ENCODE data around the gene RABL6.
"Not testable (repeated sequence)": the region's sequence is repeated elsewhere in the genome, so short reads cannot be mapped to it uniquely, and the experiment has no call there.

RABL6 gene

DNA sequence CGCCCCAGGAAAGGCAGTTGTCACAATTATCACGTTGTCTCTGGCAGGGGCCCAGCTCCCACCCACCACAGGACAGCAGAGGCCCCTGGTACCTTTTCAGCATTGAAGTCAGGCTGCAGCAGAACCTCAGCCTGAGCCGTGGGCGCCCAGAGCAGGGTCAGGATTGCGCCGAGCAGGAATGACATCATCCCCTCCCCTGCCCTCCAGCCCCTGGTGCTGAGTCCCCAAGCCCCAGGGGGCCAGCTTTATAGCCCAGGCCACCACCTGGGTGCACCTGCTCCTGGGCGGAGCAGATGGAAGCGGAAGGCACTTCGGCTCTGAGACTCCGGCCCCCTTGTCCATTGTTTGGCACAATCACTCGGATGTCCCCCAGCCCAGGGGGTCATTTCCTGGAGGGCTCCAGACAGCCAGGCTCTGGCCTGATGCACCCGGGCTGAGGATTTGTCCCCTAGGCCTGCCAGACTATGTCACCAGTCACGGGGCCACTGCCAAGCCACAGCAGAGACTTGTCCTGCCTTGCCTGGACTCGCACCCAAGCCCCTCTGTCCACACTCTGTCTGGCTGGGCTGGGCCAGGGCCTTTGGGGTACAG is 43.4 kb upstream of the RABL6 start, which contains the start of gene LCN15:
Gene LCN15 (minus strand): TSS at position 218 of the 591 bp plus-strand sequence. CDS start 30 bp downstream, at position 188.
- no peak within 1 kb of the TSS for H3K4me3 ChIP-seq (ENCODE audit: low read depth in 1 of 5, low read length in 5 of 5)
- no peaks in the 10 kb centered on the region for H3K36me3 ChIP-seq (ENCODE audit: control insufficient read depth in 5 of 5, insufficient read depth in 5 of 5, low read length in 5 of 5)
- peaks cover 0 to 6% (median 4%) of the 10 kb centered on the region in 5 donors for H3K4me1 ChIP-seq (ENCODE audit: control insufficient read depth in 5 of 5, insufficient read depth in 5 of 5, low read length in 5 of 5)
- peaks cover 3 to 19% (median 4%) of the 10 kb centered on the region in 5 donors for H3K27me3 ChIP-seq (ENCODE audit: control insufficient read depth in 5 of 5, insufficient read depth in 4 of 5, low read length in 5 of 5)
- H3K9ac ChIP-seq (ENCODE audit: low read length in 5 of 5) = no peak within 1 kb of the TSS
- no peak within 1 kb of the TSS for H3K27ac ChIP-seq (ENCODE audit: low read depth, low read length)
- no peaks in the 10 kb centered on the region for H3K9me3 ChIP-seq (ENCODE audit: control insufficient read depth in 5 of 5, low read length in 5 of 5)

DNA sequence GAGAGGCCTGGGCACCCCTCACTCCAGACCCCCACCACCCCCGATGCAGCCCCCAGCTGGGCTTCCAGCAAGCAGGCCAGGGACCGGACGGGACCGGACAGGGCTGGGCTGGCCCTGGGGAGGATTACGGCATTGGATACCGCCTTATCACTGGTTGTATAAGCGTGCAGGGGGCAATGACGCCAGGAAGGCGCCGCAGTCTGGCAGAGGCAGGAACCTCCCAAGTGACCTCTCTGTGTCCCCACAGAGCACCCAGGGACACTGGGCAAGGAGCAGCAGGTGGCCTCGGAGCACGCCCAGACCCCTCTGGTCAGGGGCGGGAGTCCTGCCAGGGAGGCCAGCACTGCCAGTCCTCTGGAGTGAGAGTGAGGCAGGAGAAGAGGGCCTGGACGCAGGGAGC is 42.7 kb upstream of the RABL6 start:
- no peak overlapping the region for H3K9ac ChIP-seq (ENCODE audit: low read length in 5 of 5)
- H3K27ac ChIP-seq (ENCODE audit: low read depth, low read length) = no peak overlapping the region
- no peaks in the 10 kb centered on the region for H3K9me3 ChIP-seq (ENCODE audit: control insufficient read depth in 5 of 5, low read length in 5 of 5)
- peaks cover 3 to 19% (median 4%) of the 10 kb centered on the region in 5 donors for H3K27me3 ChIP-seq (ENCODE audit: control insufficient read depth in 5 of 5, insufficient read depth in 4 of 5, low read length in 5 of 5)
- no peaks in the 10 kb centered on the region for H3K36me3 ChIP-seq (ENCODE audit: control insufficient read depth in 5 of 5, insufficient read depth in 5 of 5, low read length in 5 of 5)
- H3K4me1 ChIP-seq (ENCODE audit: control insufficient read depth in 5 of 5, insufficient read depth in 5 of 5, low read length in 5 of 5) = peaks cover 0 to 6% (median 4%) of the 10 kb centered on the region in 5 donors
- no peak overlapping the region for H3K4me3 ChIP-seq (ENCODE audit: low read depth in 1 of 5, low read length in 5 of 5)

DNA sequence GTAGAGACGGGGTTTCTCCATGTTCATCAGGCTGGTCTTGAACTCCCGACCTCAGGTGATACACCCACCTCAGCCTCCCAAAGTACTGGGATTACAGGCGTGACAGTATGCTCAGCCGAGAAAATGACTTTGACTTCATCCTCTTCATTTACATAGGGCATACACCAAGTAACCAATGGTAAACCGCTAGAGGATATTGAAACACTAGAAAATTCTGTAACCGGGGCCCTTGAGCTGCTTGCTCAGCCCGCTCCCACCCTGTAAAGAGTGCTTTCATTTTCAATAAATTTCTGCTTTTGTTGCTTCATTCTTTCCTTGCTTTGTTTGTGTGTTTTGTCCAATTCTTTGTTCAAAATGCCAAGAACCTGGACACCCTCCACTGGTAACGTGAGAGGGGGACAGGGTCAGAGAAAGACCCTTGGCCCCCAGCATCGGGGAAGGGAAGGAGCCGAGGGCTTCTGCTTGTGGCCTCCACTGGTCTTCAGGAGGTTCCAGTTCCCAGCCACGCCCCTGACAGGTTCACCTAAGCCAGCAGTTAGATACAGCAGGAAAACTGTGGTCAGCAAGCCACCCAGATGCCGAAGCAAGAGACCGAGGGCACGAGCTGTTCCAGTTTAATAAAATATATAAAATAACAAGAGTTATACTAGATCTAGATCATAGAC is 41.9 kb upstream of the RABL6 start:
- H3K9ac ChIP-seq (ENCODE audit: low read length in 5 of 5); H3K4me1 ChIP-seq (ENCODE audit: control insufficient read depth in 5 of 5, insufficient read depth in 5 of 5, low read length in 5 of 5); H3K27ac ChIP-seq (ENCODE audit: low read depth, low read length); H3K9me3 ChIP-seq (ENCODE audit: control insufficient read depth in 5 of 5, low read length in 5 of 5); H3K36me3 ChIP-seq (ENCODE audit: control insufficient read depth in 5 of 5, insufficient read depth in 5 of 5, low read length in 5 of 5); H3K4me3 ChIP-seq (ENCODE audit: low read depth in 1 of 5, low read length in 5 of 5): not testable (repeated sequence)
- H3K27me3 ChIP-seq (ENCODE audit: control insufficient read depth in 5 of 5, insufficient read depth in 4 of 5, low read length in 5 of 5) = peaks cover 0 to 19% (median 4%) of the 10 kb centered on the region in 5 donors

DNA sequence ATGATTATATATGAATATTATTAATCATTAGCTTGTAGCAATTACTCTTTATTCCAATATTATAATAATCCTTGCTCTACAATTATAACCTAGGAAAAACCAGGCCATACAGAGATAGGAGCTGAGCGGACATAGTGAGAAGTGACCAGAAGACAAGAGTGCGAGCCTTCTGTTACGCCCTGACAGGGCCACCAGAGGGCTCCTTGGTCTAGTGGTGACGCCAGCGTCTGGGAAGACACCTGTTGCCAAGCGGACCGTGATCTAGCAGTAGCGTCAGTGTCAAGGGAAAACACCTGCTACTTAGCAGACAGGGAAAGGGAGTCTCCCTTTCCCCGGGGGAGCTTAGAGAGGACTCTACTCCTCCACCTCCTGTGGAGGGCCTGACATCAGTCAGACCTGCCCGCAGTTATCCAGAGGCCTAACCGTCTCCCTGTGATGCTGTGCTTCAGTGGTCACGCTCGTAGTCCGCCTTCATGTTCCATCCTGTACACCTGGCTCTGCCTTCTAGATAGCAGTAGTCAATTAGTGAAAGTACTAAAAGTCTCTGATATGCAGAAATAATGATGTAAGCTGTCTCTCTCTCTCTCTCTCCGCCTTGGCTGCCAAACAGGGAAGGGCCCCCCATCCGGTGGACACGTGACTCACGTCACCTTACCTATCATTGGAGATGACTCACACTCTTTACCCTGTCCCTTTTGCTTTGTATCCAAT is 41.2 kb upstream of the RABL6 start:
- not testable (repeated sequence) for H3K9ac ChIP-seq (ENCODE audit: low read length in 5 of 5); H3K4me1 ChIP-seq (ENCODE audit: control insufficient read depth in 5 of 5, insufficient read depth in 5 of 5, low read length in 5 of 5); H3K36me3 ChIP-seq (ENCODE audit: control insufficient read depth in 5 of 5, insufficient read depth in 5 of 5, low read length in 5 of 5); H3K27ac ChIP-seq (ENCODE audit: low read depth, low read length); H3K9me3 ChIP-seq (ENCODE audit: control insufficient read depth in 5 of 5, low read length in 5 of 5); H3K4me3 ChIP-seq (ENCODE audit: low read depth in 1 of 5, low read length in 5 of 5)
- peaks cover 0 to 19% (median 4%) of the 10 kb centered on the region in 5 donors for H3K27me3 ChIP-seq (ENCODE audit: control insufficient read depth in 5 of 5, insufficient read depth in 4 of 5, low read length in 5 of 5)

DNA sequence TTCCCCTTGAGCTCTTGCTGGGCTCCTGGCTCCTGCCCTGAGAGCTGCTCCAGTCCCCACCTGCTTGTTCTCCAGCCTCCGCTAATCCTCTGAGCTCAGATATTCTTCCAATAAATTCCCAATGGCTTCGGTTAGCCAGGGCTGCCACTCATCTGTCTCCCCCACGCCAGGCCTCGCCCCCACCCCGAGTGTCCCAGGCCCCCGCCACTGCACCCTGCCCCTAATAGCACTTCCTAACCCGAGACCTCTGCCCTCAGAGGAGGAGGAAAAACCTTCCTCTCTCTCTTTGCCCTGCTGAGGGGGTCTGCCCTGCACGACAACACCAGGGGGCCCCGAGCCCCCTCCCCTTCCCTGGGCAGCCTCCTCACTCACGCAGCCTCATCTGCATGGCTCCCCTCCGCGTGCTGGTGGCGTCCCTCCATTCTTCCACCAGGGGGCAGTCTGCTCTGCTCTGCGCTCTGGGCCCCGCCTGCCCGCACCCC is 38.0 kb upstream of the RABL6 start:
- H3K9ac ChIP-seq (ENCODE audit: low read length in 5 of 5) = no peak overlapping the region
- H3K9me3 ChIP-seq (ENCODE audit: control insufficient read depth in 5 of 5, low read length in 5 of 5) = peaks cover 0 to 14% (median 9%) of the 10 kb centered on the region in 5 donors
- H3K4me3 ChIP-seq (ENCODE audit: low read depth in 1 of 5, low read length in 5 of 5) = no peak overlapping the region

DNA sequence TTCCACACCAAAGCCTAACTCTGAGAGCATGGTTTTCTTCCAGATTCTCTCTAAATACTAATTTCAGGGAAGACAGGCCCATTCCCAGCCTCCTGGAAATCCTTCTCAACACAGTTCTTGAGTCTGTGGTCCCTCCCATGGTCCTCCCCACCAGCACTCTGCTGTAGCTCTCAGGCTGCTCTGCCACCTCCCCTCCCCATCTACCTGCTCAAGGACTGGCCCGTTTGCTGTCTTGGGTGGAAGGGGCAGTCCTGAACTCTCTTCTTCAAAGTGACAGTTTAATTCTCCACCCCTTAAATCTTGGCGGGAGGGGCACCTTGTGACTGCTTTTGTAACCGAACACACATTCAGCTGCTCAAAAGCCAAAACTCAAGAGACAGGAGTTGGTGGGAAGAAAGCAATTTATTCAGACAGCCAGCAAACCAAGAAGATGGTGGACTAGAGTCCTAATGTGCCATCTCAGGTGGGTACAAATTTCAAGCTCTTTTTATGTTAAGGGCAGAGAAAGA is 35.8 kb upstream of the RABL6 start:
- Histone ChIP-seq H3K4me1 (ENCODE audit: control insufficient read depth in 5 of 5, insufficient read depth in 5 of 5, low read length in 5 of 5) (no peaks in the 10 kb centered on the region), H3K9me3 (ENCODE audit: control insufficient read depth in 5 of 5, low read length in 5 of 5) (peaks cover 0 to 14% (median 9%) of the 10 kb centered on the region in 5 donors), H3K36me3 (ENCODE audit: control insufficient read depth in 5 of 5, insufficient read depth in 5 of 5, low read length in 5 of 5) (no peaks in the 10 kb centered on the region), H3K27me3 (ENCODE audit: control insufficient read depth in 5 of 5, insufficient read depth in 4 of 5, low read length in 5 of 5) (peaks cover 0 to 11% (median 6%) of the 10 kb centered on the region in 5 donors), H3K27ac (ENCODE audit: low read depth, low read length) (no peak overlapping the region), H3K9ac (ENCODE audit: low read length in 5 of 5) (no peak overlapping the region), H3K4me3 (ENCODE audit: low read depth in 1 of 5, low read length in 5 of 5) (no peak overlapping the region)

More for the DNA sequence above, 38.0 kb upstream of the RABL6 start:
- Histone ChIP-seq H3K27ac (ENCODE audit: low read depth, low read length) (no peak overlapping the region), H3K4me1 (ENCODE audit: control insufficient read depth in 5 of 5, insufficient read depth in 5 of 5, low read length in 5 of 5) (no peaks in the 10 kb centered on the region), H3K27me3 (ENCODE audit: control insufficient read depth in 5 of 5, insufficient read depth in 4 of 5, low read length in 5 of 5) (peaks cover 0 to 9% (median 4%) of the 10 kb centered on the region in 5 donors), H3K36me3 (ENCODE audit: control insufficient read depth in 5 of 5, insufficient read depth in 5 of 5, low read length in 5 of 5) (no peaks in the 10 kb centered on the region)

DNA sequence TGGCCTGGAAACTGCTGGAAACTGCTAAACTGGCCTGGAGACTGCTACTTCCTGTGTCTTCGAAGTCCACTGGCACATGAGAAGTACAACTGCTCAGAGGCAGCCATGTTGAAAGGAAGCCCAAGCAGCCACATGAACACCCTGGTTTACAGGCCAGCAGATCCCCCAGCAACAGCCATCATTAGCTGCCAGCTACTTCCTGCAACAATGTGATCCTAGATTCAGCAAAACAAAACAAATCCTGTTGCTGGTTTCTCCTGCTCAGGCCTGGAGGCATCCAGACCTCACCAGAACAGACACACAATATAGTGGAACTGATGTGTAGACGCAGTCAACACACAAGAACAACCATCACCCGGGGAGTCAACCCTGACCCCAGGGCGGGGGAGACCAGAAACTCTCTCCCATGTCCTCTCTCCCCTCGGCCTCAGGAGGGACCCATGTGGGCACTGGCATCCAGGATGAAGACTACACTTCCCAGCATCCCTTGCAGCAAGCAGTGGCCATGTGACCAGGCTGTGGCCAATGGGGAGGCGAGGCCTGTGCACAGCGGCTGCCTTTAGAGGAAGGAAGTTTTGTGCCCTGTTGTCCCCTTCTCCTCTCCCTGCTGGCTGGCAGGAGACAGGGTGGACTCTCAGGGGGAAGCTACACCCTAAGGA is 34.2 kb upstream of the RABL6 start:
- peaks cover 0 to 13% (median 3%) of the 10 kb centered on the region in 5 donors for H3K27me3 ChIP-seq (ENCODE audit: control insufficient read depth in 5 of 5, insufficient read depth in 4 of 5, low read length in 5 of 5)
- H3K4me3 ChIP-seq (ENCODE audit: low read depth in 1 of 5, low read length in 5 of 5) = no peak overlapping the region
- H3K27ac ChIP-seq (ENCODE audit: low read depth, low read length) = no peak overlapping the region
- H3K36me3 ChIP-seq (ENCODE audit: control insufficient read depth in 5 of 5, insufficient read depth in 5 of 5, low read length in 5 of 5) = no peaks in the 10 kb centered on the region
- no peak overlapping the region for H3K9ac ChIP-seq (ENCODE audit: low read length in 5 of 5)
- H3K9me3 ChIP-seq (ENCODE audit: control insufficient read depth in 5 of 5, low read length in 5 of 5) = peaks cover 0 to 14% (median 9%) of the 10 kb centered on the region in 5 donors
- H3K4me1 ChIP-seq (ENCODE audit: control insufficient read depth in 5 of 5, insufficient read depth in 5 of 5, low read length in 5 of 5) = no peaks in the 10 kb centered on the region

DNA sequence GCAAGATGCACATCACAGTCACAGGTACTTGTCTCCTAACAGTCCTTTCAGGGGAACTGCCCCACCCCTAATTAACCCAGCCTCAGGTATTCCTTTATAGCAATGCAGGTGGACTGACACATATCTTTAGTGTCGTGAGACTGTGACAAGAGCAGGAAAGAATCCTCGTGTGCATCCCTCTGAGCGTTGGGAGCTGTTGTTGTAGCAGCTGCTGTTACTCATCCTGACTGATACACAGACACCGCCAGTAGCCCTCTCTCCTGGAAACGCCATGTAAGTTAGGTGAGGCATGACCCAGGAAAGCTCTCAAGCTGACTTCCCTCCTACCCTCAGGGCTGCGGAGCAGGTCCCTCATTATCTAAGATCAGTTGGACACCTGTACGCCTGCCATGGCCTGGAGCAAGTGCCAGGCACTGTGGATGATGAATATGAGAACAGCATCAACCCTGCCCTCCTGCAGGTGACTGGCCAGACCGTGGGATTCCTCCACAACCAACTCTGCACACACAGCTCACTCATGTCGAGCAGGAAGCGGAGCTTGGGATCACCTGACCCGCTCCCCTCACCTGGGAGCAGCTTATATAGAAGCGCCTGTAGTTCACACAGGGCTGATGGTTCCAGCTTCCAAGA is 33.2 kb upstream of the RABL6 start:
- Histone ChIP-seq H3K27me3 (ENCODE audit: control insufficient read depth in 5 of 5, insufficient read depth in 4 of 5, low read length in 5 of 5) (peaks cover 0 to 13% (median 4%) of the 10 kb centered on the region in 5 donors), H3K36me3 (ENCODE audit: control insufficient read depth in 5 of 5, insufficient read depth in 5 of 5, low read length in 5 of 5) (no peaks in the 10 kb centered on the region), H3K4me1 (ENCODE audit: control insufficient read depth in 5 of 5, insufficient read depth in 5 of 5, low read length in 5 of 5) (no peaks in the 10 kb centered on the region), H3K9me3 (ENCODE audit: control insufficient read depth in 5 of 5, low read length in 5 of 5) (peaks cover 0 to 14% (median 9%) of the 10 kb centered on the region in 5 donors), H3K27ac (ENCODE audit: low read depth, low read length) (no peak overlapping the region), H3K9ac (ENCODE audit: low read length in 5 of 5) (no peak overlapping the region), H3K4me3 (ENCODE audit: low read depth in 1 of 5, low read length in 5 of 5) (no peak overlapping the region)

DNA sequence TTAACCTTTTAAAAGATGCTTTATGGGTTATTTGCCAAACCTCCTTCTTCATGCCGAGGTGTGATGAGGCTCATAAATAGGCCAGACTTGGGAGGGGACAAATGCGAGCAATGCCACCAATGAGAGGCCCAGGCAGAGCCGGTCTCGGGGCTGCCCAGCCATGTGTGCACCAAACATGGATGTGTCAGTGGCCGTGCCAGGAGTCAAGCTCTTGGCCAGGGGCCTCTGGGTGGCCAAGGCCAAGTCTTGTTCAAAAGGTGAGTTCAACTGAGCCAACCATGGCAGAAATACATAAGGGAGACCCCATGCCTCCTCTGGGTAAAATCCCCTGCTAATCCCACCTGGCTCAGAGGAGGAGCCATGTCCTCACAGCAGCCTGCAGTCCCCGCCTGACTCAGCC is 32.6 kb upstream of the RABL6 start:
- Histone ChIP-seq H3K27ac (ENCODE audit: low read depth, low read length) (no peak overlapping the region), H3K4me3 (ENCODE audit: low read depth in 1 of 5, low read length in 5 of 5) (no peak overlapping the region), H3K27me3 (ENCODE audit: control insufficient read depth in 5 of 5, insufficient read depth in 4 of 5, low read length in 5 of 5) (peaks cover 0 to 13% (median 4%) of the 10 kb centered on the region in 5 donors), H3K9me3 (ENCODE audit: control insufficient read depth in 5 of 5, low read length in 5 of 5) (peaks cover 0 to 14% (median 9%) of the 10 kb centered on the region in 5 donors), H3K9ac (ENCODE audit: low read length in 5 of 5) (no peak overlapping the region), H3K4me1 (ENCODE audit: control insufficient read depth in 5 of 5, insufficient read depth in 5 of 5, low read length in 5 of 5) (no peaks in the 10 kb centered on the region), H3K36me3 (ENCODE audit: control insufficient read depth in 5 of 5, insufficient read depth in 5 of 5, low read length in 5 of 5) (no peaks in the 10 kb centered on the region)

Measured in subcutaneous abdominal adipose tissue (tissue), 5 donors.